CD4-positive, alpha-beta T cell treated with Interferon gamma for 1 hour (primary cell): Measurements from ENCODE around the gene ROR1.
"Not testable (repeated sequence)": the region's sequence is repeated elsewhere in the genome, so short reads cannot be mapped to it uniquely, and the experiment has no call there.

Experiments used
- DNase-seq: peaks from one replicate; pipeline ENCODE4 v3.0.0-alpha.2; 2020

ROR1 gene

DNA sequence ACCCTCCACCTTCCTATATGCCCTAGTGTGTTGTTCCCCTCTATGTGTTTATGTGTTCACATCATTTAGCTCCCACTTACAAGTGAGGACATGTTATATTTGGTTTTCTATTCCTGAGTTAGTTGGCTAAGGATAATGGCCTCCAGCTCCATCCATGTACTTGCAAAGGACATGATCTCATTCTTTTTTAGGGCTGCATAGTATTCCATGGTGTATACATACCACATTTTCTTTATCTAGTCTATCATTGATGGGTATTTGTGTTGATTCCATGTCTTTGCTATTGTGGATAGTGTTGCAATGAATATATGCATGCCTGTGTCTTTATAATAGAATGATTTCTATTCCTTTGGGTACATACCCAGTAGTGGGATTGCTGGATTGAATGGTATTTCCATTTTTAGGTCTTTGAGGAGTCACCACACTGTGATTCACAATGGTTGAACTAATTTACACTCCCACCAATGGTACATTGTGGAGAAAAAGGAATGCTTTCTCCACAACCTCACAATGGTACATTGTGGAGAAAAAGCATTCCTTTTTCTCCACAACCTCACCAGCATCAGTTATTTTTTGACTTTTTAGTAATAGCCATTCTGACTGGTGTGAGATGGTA lies 52.5 kb downstream of the ROR1 start:
- not testable (repeated sequence) for DNase-seq

DNA sequence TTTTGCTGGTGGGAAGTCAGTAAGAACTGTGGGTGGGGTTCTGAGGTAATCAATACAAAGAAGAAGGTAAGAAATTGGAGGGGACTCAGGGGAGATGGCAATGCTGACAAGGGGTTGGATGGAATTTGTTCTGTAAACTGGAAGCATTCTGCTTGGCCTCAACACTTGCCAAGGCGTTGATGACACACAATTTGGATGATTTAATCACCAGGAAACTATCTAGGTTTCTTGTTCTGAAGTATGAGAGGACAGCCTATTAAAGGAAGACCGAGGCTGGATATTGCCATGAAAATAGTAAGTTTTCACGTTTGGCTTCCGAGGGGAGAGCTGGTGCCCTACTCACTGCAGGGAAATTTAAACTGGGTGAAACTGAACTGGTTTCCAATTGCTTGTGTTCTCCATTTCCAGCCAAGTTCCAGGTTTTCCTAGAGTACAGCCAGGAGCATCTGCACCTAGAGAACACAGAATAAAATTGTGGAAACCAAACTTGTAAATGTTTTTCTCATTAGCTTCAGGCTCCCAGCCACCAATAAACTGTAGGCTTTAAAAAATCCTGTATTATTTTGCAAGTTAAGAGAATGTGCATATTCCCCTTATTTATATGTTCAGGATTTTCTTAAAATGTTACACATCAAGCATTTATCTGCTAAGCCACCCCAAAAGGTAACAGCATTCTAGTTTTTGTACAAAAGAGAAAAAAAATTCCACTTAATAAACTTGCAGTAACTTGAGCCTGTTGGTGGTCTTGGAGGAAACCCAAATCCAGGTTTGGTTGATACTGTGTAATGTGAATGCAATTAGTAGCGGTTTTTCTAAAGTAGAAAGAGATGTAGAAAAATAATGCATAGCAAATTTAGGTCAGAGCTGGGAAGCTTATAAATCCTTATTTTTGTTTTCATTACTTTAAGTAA lies 53.8 kb downstream of the ROR1 start:
- no peak for DNase-seq

- no peak for DNase-seq
Observed at GRCh38 chr1:63828322-63829044, 54.7 kb downstream of the ROR1 start.

GRCh38 chr1:63829349-63830327 lies 55.8 kb downstream of the ROR1 start:
- DNase-seq: no peak

DNA sequence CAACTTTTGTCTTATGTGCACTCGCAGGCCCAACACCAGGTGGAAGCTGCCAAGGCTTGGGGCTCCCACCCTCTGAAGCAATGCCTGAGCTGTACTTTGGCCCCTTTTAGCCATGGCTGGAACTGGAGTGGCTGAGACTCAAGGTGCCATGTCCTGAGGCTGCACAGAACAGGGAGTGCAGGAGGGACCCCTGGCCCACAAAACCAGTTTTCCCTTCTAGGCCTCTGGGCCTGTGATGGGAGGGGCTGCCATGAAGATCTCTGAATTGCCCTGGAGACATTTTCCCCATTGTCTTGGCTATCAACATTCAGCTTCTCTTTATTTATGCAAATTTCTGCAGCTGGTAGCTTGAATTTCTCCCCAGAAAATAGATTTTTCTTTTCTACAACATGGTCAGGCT lies 57.6 kb downstream of the ROR1 start:
- no peak for DNase-seq

GRCh38 chr1:63833363-63834119 lies 59.7 kb downstream of the ROR1 start:
- DNase-seq: no peak

DNA sequence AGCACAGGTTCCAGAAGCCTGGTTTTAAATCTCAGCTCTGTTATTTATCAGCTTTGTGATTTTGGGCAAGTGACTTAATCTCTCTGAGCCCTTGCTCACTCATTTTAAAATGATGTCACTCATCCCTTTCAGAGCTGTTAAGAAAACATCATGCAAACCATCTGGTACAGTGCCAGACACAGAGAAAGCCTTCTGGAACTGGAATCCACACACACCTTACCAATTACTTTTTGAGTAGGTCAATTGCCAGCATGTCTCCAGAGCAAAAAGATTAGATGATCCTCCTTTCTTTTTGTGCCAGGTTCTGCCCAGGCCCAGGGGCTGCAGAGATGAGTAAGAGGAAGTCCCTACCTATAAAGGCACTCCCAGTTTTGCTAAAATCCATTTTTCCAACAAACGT lies 61.3 kb downstream of the ROR1 start:
- DNase-seq: no peak

- DNase-seq: no peak
Observed at GRCh38 chr1:63836374-63836773, 62.6 kb downstream of the ROR1 start.

GRCh38 chr1:63836830-63837229 lies 63.0 kb downstream of the ROR1 start:
- no peak for DNase-seq

DNA sequence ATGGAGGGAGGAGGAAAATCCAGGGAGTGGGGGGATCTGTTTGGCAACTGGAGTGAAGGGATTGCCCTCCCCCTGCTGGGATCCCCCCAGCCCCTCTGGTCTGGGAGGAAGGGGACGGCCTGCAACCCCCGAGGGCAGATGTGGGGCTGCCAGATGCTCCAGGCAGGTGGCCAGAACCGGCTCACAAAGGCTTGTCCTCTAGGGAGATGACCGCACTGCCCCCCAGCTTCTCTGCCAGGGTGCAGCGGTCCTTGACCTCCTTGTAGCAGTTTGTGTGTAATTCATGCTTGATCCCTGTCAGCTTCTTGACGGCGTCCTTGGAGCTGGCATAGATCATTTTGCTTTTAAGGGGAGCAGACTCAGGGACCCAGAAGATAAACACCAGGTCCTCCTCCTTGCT lies 69.2 kb downstream of the ROR1 start:
- no peak for DNase-seq

DNA sequence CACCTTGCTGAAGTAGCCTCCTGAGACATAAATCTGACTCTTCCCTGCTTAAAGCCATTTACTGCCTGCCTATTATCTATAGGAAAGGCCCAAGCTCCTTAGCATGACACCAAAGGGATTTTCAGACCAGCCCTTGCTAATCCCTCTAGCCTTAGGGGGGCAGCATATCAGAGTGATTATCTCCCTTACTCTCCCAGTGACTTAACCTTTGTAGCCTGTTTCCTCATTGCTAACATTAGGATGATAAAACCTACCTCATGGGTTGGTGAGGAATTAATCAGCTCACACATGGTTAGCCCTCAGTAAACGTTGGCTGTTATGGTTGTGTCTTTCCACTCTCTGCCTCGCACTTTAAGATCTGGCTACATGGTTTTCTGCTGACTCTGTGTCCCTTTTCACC lies 70.1 kb downstream of the ROR1 start:
- no peak for DNase-seq

GRCh38 chr1:63845346-63845745 lies 71.5 kb downstream of the ROR1 start:
- no peak for DNase-seq

DNA sequence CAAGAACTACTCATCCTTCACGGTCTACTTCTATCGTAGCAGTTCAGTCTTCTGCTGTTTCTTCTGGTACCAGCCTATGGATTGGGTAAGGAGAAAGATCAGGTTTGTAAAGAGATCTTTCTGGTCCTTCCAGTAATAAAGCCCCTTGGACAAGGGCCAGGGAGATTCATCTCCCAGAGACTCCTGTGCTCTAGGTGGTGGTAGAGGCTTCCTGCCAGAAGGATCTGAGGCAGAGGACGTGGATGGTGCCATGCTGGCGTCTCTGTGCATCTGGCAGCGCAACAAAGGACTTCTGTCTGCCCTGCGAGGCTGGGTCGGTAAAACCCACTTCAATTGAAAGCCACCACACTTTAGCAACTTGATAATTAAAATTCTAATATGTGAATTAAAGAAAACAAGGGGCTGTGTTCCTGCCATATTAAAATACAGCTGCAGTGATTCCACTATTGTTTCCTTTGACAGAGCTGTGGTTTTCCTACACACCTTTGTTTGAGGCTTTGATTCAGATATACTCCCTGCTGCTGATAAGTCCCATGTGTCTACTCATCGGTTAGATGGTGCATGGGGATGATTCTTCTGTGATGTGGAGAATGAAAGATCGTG lies 73.6 kb downstream of the ROR1 start:
- no peak for DNase-seq

- no peak for DNase-seq
Observed at GRCh38 chr1:63848733-63849132, 74.9 kb downstream of the ROR1 start.

- no peak for DNase-seq
Observed at GRCh38 chr1:63849149-63849548, 75.3 kb downstream of the ROR1 start.

DNA sequence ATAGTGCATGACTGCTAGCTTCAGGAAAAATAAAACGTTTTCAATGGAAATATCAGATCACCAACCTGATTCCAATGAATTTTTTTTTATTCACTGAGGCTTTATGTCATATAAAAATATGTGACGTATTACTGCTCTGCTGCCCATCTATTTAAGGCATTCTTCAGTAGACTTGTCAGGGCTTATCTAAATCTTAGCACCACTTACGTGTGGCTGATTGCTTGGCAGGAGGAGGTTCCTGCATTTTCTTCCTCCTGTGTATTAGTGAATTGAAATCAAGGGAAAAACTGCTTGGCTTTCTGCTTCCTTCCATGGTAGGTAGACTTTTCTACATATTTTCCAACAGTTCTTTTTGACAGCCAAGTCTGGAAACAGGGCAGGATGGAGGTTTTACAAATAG lies 80.3 kb downstream of the ROR1 start:
- DNase-seq: no peak

- DNase-seq: no peak
Observed at GRCh38 chr1:63855942-63856341, 82.1 kb downstream of the ROR1 start.

- no peak for DNase-seq
Observed at GRCh38 chr1:63856924-63857323, 83.1 kb downstream of the ROR1 start.

DNA sequence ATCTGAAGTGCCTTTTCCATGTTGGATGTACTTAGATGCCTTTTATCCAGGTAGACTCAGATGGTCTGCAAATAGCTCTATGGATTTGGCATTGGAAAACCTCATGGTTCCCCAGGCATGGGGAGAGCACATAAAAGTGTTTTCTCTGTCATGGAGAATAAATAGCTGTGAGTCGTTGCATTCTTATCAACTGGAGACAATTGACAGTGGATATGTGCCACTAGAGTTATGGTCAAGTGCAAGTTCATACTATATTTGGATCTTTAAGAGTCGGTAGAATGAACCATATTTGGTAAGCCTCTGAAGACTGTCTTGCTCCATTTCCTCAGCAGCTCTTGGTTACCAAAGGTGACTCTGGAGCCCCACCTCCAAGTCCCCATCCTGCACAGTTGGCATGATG lies 83.7 kb downstream of the ROR1 start:
- no peak for DNase-seq

GRCh38 chr1:63858153-63858552 lies 84.3 kb downstream of the ROR1 start:
- DNase-seq: no peak
